Endothelial cell of umbilical vein (primary cell): ENCODE data around the gene FOXL2NB. TPM values are rescaled to one million over a fixed set of nuclear protein-coding genes. Genes with fewer than 3 reads are reported as not detected.

Experiments used
- BruUV-seq: library from RNA; stranded (reverse); fragments of 400-500 nt; replicated peaks from 2 replicates; lab custom pipeline; 2021; lab: Mats Ljungman, UMichigan
- CTCF ChIA-PET: fragments of 300-600, 350-600 bp; sonication (Branson Sonifier 250); formaldehyde crosslinking; loops from one replicate; lab custom pipeline; 2021; ENCODE audit warnings: antibody characterized with exemption, inconsistent platforms; lab: Charles Lee
- POLR2A ChIA-PET: fragments of 300-600, 350-600 bp; sonication (Branson Sonifier 250); formaldehyde crosslinking; loops from one replicate; lab custom pipeline; 2021; ENCODE audit warnings: antibody characterized with exemption, inconsistent platforms; lab: Charles Lee
- DNase-seq: peaks from one replicate; pipeline ENCODE4 v3.0.0-alpha.2; 2011; ENCODE audit warnings: low read depth, low spot score
- FAIRE-seq: peaks from 2 replicates; lab custom pipeline; 2011; peaks lifted over from hg19 to GRCh38; lab: Jason Lieb, UNC
- H2AFZ ChIP-seq: 2 replicates; pipeline ENCODE4 v1.6.0; 2012; ENCODE audit warnings: low read depth, low read length, control low read depth, inconsistent platforms
- H3K27ac ChIP-seq: 2 replicates; pipeline ENCODE4 v1.5.1; 2011; ENCODE audit warnings: low read depth, mild to moderate bottlenecking, control low read depth, low read length, moderate library complexity; ENCODE audit not compliant: insufficient read depth
- H3K27me3 ChIP-seq, 2 experiments: 2 replicates each; pipeline versions ENCODE4 v1.6.0 to v1.6.1; 2011; ENCODE audit warnings: low read length in 2 of 2, mixed read lengths in 1 of 2; ENCODE audit not compliant: control insufficient read depth in 2 of 2, insufficient read depth in 2 of 2
- H3K36me3 ChIP-seq, 2 experiments: 2 replicates in 1 of 2; 3 replicates in 1 of 2; pipeline ENCODE4 v1.5.1; 2011; ENCODE audit warnings: low read length in 2 of 2, mild to moderate bottlenecking in 1 of 2, moderate library complexity in 1 of 2; ENCODE audit not compliant: control insufficient read depth in 2 of 2, insufficient read depth in 2 of 2; ENCODE audit errors: extremely low read depth in 1 of 2
- H3K4me1 ChIP-seq: 3 replicates; pipeline ENCODE4 v1.5.1; 2011; ENCODE audit warnings: mild to moderate bottlenecking, low read length; ENCODE audit not compliant: control insufficient read depth, insufficient read depth; ENCODE audit errors: extremely low read depth
- H3K4me2 ChIP-seq: 2 replicates; pipeline ENCODE4 v1.6.1; 2011; ENCODE audit warnings: low read length, control low read depth, mixed read lengths; ENCODE audit not compliant: insufficient read depth
- H3K4me3 ChIP-seq, 3 experiments: fragments of 200-600 bp in 1 of 3; sonication (generic), shearing (Covaris generic) in 1 of 3; replicated peaks in 1 of 3; 2 replicates each; pipeline ENCODE4 v1.5.1; 2011 to 2016; ENCODE audit warnings: control low read depth in 3 of 3, low read length in 3 of 3, mild to moderate bottlenecking in 2 of 3, inconsistent platforms in 1 of 3, low read depth in 1 of 3, moderate library complexity in 1 of 3; ENCODE audit not compliant: insufficient read depth in 1 of 3
- H3K79me2 ChIP-seq: 2 replicates; pipeline ENCODE4 v1.6.0; 2012; ENCODE audit warnings: low read length, inconsistent platforms; ENCODE audit not compliant: control insufficient read depth, insufficient read depth
- H3K9ac ChIP-seq: replicated peaks from 2 replicates; pipeline ENCODE3; 2011; ENCODE audit warnings: low read length, control low read depth; ENCODE audit not compliant: insufficient read depth; ENCODE audit errors: extremely low read depth
- H3K9me1 ChIP-seq: replicated peaks from 3 replicates; pipeline ENCODE4 v1.6.0; 2011; ENCODE audit warnings: mild to moderate bottlenecking, low read length; ENCODE audit not compliant: control insufficient read depth, insufficient read depth; ENCODE audit errors: extremely low read depth
- H3K9me3 ChIP-seq: replicated peaks from 2 replicates; pipeline ENCODE4 v1.5.1; 2012; ENCODE audit warnings: low read length, inconsistent platforms; ENCODE audit not compliant: control insufficient read depth, insufficient read depth
- H4K20me1 ChIP-seq: replicated peaks from 2 replicates; pipeline ENCODE3; 2011; ENCODE audit warnings: mild to moderate bottlenecking, low read length; ENCODE audit not compliant: control insufficient read depth, insufficient read depth; ENCODE audit errors: extremely low read depth
- CTCF ChIP-seq, 2 donors: IDR thresholded peaks; 1 replicate in 1 of 2; 2 replicates in 1 of 2; pipeline ENCODE4 v1.5.1; 2011; ENCODE audit warnings: low read length in 2 of 2, mild to moderate bottlenecking in 2 of 2, moderate library complexity in 2 of 2, control low read depth in 1 of 2, inconsistent platforms in 1 of 2, low read depth in 1 of 2; ENCODE audit not compliant: insufficient read depth in 1 of 2; ENCODE audit errors: extremely low read depth in 1 of 2
- EZH2 ChIP-seq: IDR thresholded peaks from 2 replicates; pipeline ENCODE4 v1.6.1; 2012; ENCODE audit warnings: borderline replicate concordance, low read depth, mild to moderate bottlenecking, moderate library complexity, low read length, inconsistent platforms; ENCODE audit not compliant: severe bottlenecking
- FOS ChIP-seq: IDR thresholded peaks from 2 replicates; pipeline ENCODE4 v1.6.1; 2011; ENCODE audit warnings: mild to moderate bottlenecking, low read length, moderate library complexity, borderline replicate concordance; ENCODE audit not compliant: insufficient read depth
- GATA2 ChIP-seq: IDR thresholded peaks from 2 replicates; pipeline ENCODE4 v1.7.0; 2011; ENCODE audit warnings: low read depth, mild to moderate bottlenecking, moderate library complexity, mixed read lengths, low read length; ENCODE audit not compliant: insufficient read length, insufficient read depth
- JUN ChIP-seq: IDR thresholded peaks from 2 replicates; pipeline ENCODE4 v1.6.1; 2011; ENCODE audit warnings: borderline replicate concordance, low read depth; ENCODE audit not compliant: insufficient read length, insufficient read depth
- MAX ChIP-seq: IDR thresholded peaks from 2 replicates; pipeline ENCODE4 v1.6.1; 2011; ENCODE audit not compliant: insufficient read depth, insufficient read length
- MYC ChIP-seq: IDR thresholded peaks from one replicate; pipeline ENCODE4 v1.6.1; 2011; ENCODE audit warnings: mild to moderate bottlenecking, low read depth, low read length
- POLR2A ChIP-seq: IDR thresholded peaks from 2 replicates; pipeline ENCODE4 v1.6.1; 2012; ENCODE audit warnings: low read depth, mild to moderate bottlenecking, control low read depth, low read length
- POLR2AphosphoS5 ChIP-seq: IDR thresholded peaks from 2 replicates; pipeline ENCODE4 v1.6.1; 2012; ENCODE audit warnings: low read depth, mild to moderate bottlenecking, control low read depth, low read length, moderate library complexity; ENCODE audit not compliant: insufficient read depth
- dilution Hi-C: fragments of 300-500 bp; cut with MboI; formaldehyde crosslinking; loops from one replicate; pipeline ENCODE4 v1.15.0; 2019; ENCODE audit warnings: low sequenced_read_pairs; ENCODE audit not compliant: extremely low pct_ligation_motif_present
- intact Hi-C: fragments of 100-400 bp; cut with micrococcal nuclease; formaldehyde crosslinking; loops from one replicate; pipeline ENCODE4 v1.10.0; 2022
- polyA plus RNA-seq, 4 experiments: library from polyadenylated mRNA; depleted of rRNA in 3 of 4; stranded (reverse) in 3 of 4; unstranded in 1 of 4; fragments of >200 nt; gene quantifications; 2 replicates each; pipeline versions ENCODE4 v1.2.1 to v1.2.3, GENCODE V29; 2011 to 2012; ENCODE audit warnings: missing spikeins in 1 of 4
- total RNA-seq: library from RNA; stranded (reverse); gene quantifications from 2 replicates; pipeline ENCODE4 v1.2.3, GENCODE V29; 2021

The FOXL2NB gene
- total and polyA plus RNA-seq, 2 donors (not counting 3 experiments of a cell fraction or from before 2014, with no cell fraction given) = 0.01 TPM; not detected in 1

- H3K9me1 ChIP-seq = no peaks in the 10 kb centered on the region
- intact Hi-C loops (no loop called here), dilution Hi-C loops (no loop called here)
- no peak overlapping the region for H3K9ac ChIP-seq
- H3K27me3 ChIP-seq = peaks cover 3 to 6% of the 10 kb centered on the region in 2 experiments
- TF ChIP-seq JUN (no peak), GATA2 (no peak), FOS (no peak), EZH2 (no peak), MAX (no peak), POLR2AphosphoS5 (no peak), CTCF (IDR thresholded peaks at IDR 0.05; ENCODE audit: extremely low read depth in 1 of 2, insufficient read depth in 1 of 2, low read depth in 1 of 2, low read length in 2 of 2) (no peak), POLR2A (no peak), MYC (no peak)
- no peaks in the 10 kb centered on the region for H3K36me3 ChIP-seq
- no peaks in the 10 kb centered on the region for H3K9me3 ChIP-seq
- no peaks in the 10 kb centered on the region for H4K20me1 ChIP-seq
- no peak overlapping the region for H3K27ac ChIP-seq
- DNase-seq (no peak), FAIRE-seq (no peak)
- BruUV-seq = no TSS peak
- H3K79me2 ChIP-seq = no peaks in the 10 kb centered on the region
- no peak overlapping the region for H3K4me3 ChIP-seq
- H3K4me2 ChIP-seq = no peak overlapping the region
- H3K4me1 ChIP-seq = no peaks in the 10 kb centered on the region
- H2AFZ ChIP-seq = no peak overlapping the region
- CTCF ChIA-PET = no interaction called here
- POLR2A ChIA-PET = no interaction called here
Measured at GRCh38 chr3:138984816-138985215, 37.8 kb downstream of the FOXL2NB start.
